HG03469 (cell line): ENCODE data around the gene RPS10.

Source experiments
- ATAC-seq: cut with Tn5 transposase; IDR thresholded peaks from one replicate; pipeline ENCODE4 v1.9.1; 2021; ENCODE audit warnings: mild to moderate bottlenecking, moderate library complexity, moderate number of reproducible peaks; ENCODE audit not compliant: unreplicated experiment

RPS10 gene

GRCh38 chr6:34425498-34426410 lies at the start of gene RPS10:
TSS of gene RPS10 (minus strand) at chr6:34426069. CDS start at chr6:34425221, 848 bp downstream.
- no peak for ATAC-seq

- ATAC-seq, result no peak
Measured at GRCh38 chr6:34475238-34475682, 49.4 kb upstream of the RPS10 start.

- ATAC-seq, result no peak
Measured at GRCh38 chr6:34474754-34475153, 48.9 kb upstream of the RPS10 start.

- ATAC-seq, result no peak
Measured at GRCh38 chr6:34473967-34474366, 48.1 kb upstream of the RPS10 start.

- no peak for ATAC-seq
Measured at GRCh38 chr6:34472425-34472824, 46.6 kb upstream of the RPS10 start.

DNA sequence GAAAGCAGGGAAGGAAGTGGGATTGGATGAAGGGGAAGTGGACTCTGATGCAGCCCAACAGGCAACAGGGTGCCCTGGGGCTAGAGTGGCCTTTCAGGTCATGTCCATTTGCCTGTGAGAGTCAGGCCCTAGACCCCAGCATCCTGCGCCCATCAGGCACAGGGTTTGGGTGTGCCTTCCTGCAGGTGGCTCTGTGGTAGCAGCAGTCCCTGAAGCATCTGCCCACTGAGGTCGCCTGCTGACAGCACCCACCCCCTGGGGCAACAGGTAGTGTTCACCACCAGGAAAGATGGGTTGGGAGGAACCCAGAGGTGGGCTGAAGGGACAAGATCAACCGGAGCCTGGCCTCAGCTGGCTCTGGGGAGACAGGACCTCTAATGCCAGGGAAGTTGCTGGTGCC lies 43.6 kb upstream of the RPS10 start:
- no peak for ATAC-seq

DNA sequence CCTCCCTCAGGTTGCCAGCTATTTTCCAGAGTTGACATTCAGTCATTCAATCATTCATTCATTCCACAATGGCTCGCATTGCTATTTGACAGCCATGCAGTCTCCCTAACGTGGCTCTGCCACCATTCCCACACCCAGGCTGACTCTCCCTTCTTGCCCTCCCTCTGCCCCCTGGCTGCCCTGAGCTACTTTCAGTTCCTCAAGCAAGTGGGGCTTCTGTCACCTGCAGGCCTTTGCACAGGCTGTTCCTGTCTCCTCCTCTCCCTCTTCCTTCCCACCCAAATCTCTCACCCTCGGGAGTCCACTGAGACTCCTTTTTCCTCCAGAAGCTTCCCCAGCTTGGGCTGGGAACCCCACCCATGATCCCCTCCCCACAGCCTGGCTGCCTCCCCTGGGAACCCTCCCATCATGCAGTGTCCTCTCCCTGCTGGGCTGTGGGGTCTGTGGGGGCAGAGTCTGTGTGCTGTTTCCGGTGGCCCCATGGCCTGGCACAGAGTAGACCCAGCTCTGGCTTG lies 42.6 kb upstream of the RPS10 start:
- no peak for ATAC-seq

DNA sequence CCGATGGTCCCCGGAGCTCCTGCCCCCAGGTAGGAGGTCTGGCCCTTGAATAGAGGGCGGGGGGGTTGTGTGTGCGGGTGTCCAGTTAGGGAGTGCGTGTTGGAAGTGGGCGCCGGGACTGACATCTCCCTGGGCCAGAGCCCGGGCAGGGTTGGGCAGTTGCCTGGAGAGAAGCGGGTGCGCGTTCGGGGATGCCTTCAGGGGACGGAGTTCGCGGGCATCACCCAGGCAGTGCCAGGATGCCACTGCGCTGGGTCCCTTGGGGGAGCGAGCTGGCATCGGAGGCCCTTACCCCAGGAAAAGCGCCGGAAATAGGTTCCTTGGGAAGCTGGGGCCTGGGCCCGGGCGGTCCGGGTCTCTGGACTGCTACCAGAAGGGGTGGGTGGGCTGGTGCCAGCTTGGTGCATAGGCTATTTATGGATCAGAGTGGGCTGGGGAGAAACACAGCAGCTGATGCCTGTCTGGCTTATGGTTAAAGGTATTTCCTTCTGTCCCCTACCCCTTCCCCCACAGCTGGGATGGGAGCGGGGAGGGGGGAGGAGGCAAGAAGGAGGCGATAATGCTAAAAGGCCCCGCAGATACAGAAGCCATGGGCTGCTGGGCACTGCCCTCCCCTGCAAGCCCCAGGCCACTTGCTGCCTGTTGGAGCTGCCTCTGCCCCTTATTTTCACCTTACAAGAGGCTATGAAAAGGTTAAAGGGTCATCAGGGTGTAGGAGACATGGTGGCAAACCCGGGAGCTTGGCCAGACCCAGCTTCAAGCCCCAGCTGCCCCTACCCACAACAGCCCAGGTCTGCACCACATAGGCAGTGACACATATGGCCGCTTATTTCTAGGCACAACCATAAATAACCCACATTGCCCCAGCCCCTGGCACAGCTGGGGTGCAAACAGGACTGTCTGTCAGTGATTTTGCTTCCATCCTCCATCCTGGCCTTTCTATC lies 40.6 kb upstream of the RPS10 start:
- no peak for ATAC-seq

GRCh38 chr6:34465531-34466241 lies 39.8 kb upstream of the RPS10 start, which contains the start of gene PACSIN1:
TSS of gene PACSIN1 (plus strand) at chr6:34466076. CDS start at chr6:34526306, 60,230 bp downstream.
- no peak for ATAC-seq

DNA sequence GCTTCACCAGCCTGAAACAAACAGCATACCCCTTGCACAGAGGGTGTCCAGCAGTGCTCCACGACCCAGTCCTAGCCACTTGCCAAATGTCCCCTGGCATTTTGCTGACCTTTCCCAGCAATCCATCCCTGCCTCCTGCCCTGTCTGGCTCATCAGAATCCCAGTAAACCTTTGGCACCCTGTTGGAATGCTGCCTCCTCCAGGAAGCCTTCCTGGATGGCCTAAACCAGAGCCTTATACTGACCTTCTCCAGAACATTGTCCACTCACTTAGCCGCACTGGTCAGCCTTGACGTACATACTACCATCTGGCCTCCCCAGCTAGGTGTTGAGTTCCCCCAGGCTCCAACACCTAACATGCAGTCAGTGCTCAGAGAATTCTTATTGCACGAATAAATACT lies 38.0 kb upstream of the RPS10 start:
- no peak for ATAC-seq

- no peak for ATAC-seq
Measured at GRCh38 chr6:34463299-34463698, 37.4 kb upstream of the RPS10 start.

- no peak for ATAC-seq
Measured at GRCh38 chr6:34462551-34462971, 36.7 kb upstream of the RPS10 start.

GRCh38 chr6:34462010-34462409 lies 36.1 kb upstream of the RPS10 start:
- no peak for ATAC-seq

DNA sequence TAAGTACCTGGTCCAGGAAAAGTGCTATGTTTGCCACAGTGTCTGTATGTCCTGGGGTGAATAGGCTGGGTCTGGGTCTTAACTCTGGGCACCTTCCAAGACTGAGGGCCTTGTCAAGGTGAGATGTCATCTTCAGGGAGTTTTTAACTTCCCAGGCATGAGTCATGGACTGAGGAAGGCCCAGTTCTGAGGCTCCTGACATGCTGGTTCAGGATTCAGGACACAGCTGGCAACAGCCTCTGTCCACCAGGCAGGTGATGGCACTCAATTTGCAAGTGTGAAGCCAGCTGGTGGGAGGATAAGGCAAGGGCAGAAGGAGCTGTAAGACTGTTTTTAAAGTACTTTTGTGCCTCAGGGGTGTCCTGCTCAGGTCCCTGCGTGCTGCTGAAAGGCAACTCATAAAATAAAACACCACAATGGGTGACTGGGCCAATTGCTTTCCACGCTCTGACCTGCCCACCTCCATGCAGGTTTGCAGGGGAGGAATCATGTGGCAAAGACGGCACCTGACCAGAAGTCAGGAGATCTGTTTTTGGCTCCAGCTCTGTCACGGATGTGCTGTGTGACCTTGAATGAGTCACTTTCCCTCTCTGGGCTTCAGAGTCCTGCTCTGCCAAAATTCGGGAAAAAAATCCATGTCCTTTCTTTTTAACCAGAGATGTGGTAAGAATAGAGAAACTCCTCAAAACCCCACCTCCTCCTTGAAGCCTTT lies 35.1 kb upstream of the RPS10 start:
- ATAC-seq, result no peak

- no peak for ATAC-seq
Measured at GRCh38 chr6:34459899-34460593, 34.2 kb upstream of the RPS10 start.

- no peak for ATAC-seq
Measured at GRCh38 chr6:34457742-34458735, 32.2 kb upstream of the RPS10 start.

GRCh38 chr6:34457382-34457741 lies 31.5 kb upstream of the RPS10 start:
- ATAC-seq, result no peak

DNA sequence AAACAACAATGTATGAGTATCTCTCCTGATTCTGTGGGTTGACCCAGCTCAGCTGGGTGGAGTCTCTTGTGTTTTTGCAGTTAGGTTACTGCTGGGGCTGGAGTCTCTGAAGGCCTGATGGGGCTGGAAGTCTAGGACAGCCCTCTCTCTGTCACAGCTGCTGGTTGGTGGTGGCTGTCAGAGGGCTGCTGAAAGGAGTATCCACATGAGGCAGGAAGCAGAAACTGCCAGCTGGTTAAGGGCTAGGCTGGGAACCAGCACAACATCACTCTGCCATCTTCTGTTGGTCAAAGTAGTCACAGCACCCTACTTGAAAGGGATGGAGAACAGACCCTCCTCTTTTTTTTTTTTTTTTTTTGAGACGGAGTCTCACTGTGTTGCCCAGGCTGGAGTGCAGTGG lies 30.0 kb upstream of the RPS10 start:
- ATAC-seq, result no peak
